Uterus (tissue), 2 donors: ENCODE measurements around the gene ARL1.

Source experiments
- POLR2A ChIP-seq, 2 donors: fragments of 450-650 bp; IDR thresholded peaks; one replicate each; pipeline ENCODE4 v1.6.1; 2016; ENCODE audit warnings: antibody characterized with exemption in 2 of 2, mild to moderate bottlenecking in 1 of 2, moderate library complexity in 1 of 2
- TF ChIP-seq, protein P1 (sequence below), 4 experiments: fragments of 200-600 bp in 2 of 4; fragments of 450-650 bp in 2 of 4; sonication (generic) in 2 of 4; IDR thresholded peaks; one replicate each; pipeline ENCODE4 v1.5.1; 2016 to 2019; ENCODE audit warnings: antibody characterized with exemption in 4 of 4, mild to moderate bottlenecking in 2 of 4, moderate library complexity in 1 of 4

DNA sequence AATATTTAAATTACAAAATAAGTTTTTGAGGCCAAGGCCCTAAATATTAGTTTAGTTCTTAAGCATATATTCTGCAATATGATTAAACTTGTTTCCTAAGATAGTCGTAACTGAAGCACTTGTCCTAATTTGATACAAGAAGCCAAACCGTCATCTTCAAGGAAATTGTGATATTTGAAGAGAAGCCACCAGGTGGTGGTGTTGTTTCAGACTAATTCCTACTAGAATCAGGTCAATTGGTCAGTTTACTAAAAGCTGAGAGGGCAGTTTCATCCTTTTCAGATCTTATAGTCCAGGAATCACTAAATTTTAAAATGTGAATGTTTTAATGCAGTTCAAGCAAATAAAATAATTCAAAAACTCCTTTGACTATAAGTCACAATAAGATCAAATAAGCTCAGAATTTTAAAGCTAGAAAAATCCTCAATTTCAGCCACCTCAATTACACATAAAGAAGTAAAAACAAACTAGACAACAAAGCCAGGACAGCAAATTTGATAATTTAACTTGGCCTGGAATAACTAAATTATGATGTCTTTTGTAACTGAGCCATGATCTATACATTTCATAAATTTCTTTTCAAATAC, 7.1 kb upstream of the ARL1 start:
- TF ChIP-seq POLR2A (IDR thresholded peaks at IDR 0.05), result no peak
- TF ChIP-seq, protein P1, sequence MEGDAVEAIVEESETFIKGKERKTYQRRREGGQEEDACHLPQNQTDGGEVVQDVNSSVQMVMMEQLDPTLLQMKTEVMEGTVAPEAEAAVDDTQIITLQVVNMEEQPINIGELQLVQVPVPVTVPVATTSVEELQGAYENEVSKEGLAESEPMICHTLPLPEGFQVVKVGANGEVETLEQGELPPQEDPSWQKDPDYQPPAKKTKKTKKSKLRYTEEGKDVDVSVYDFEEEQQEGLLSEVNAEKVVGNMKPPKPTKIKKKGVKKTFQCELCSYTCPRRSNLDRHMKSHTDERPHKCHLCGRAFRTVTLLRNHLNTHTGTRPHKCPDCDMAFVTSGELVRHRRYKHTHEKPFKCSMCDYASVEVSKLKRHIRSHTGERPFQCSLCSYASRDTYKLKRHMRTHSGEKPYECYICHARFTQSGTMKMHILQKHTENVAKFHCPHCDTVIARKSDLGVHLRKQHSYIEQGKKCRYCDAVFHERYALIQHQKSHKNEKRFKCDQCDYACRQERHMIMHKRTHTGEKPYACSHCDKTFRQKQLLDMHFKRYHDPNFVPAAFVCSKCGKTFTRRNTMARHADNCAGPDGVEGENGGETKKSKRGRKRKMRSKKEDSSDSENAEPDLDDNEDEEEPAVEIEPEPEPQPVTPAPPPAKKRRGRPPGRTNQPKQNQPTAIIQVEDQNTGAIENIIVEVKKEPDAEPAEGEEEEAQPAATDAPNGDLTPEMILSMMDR (IDR thresholded peaks at IDR 0.05), result peak; percentile 32 to 63 (median 52)
